GM23338 (cell line): ENCODE measurements around the gene TNFAIP3.

Source experiments
- CREB1 ChIP-seq: fragments of 250-450 bp; sonication (Bioruptor Pico); IDR thresholded peaks from 2 replicates; pipeline ENCODE4 v1.5.0; 2020; ENCODE audit warnings: low read depth, mild to moderate bottlenecking, moderate library complexity
- EZH2 ChIP-seq: fragments of 200-600 bp; sonication (generic); IDR thresholded peaks from one replicate; pipeline ENCODE4 v1.8.0; 2017; ENCODE audit warnings: antibody characterized with exemption, mild to moderate bottlenecking, low read depth; ENCODE audit not compliant: unreplicated experiment
- EZH2phosphoT487 ChIP-seq: fragments of 200-600 bp; sonication (generic); IDR thresholded peaks from one replicate; pipeline ENCODE4 v1.8.1; 2018; ENCODE audit warnings: antibody characterized with exemption; ENCODE audit not compliant: unreplicated experiment
- NANOG ChIP-seq: IDR thresholded peaks from 2 replicates; pipeline ENCODE4 v1.6.1; 2016; ENCODE audit warnings: antibody characterized with exemption, borderline replicate concordance
- POLR2AphosphoS5 ChIP-seq: IDR thresholded peaks from 2 replicates; pipeline ENCODE4 v1.6.1; 2016; ENCODE audit warnings: antibody characterized with exemption, low read depth
- ZNF114 ChIP-seq: fragments of 250-450 bp; sonication (Bioruptor Pico); IDR thresholded peaks from 2 replicates; pipeline ENCODE4 v1.5.0; 2020; ENCODE audit warnings: mild to moderate bottlenecking, moderate library complexity
- TF ChIP-seq, protein P1 (sequence below), 2 experiments: fragments of 200-600 bp in 1 of 2; sonication (generic) in 1 of 2; conservative IDR thresholded peaks; 2 replicates each; pipeline versions ENCODE4 v1.5.1 to v1.6.1; 2016 to 2017; ENCODE audit warnings: antibody characterized with exemption in 2 of 2, low read depth in 2 of 2, mild to moderate bottlenecking in 2 of 2, moderate library complexity in 1 of 2
- TF ChIP-seq, protein P2 (sequence below): IDR thresholded peaks from one replicate; pipeline ENCODE4 v1.6.1; 2018; ENCODE audit warnings: antibody characterized with exemption; ENCODE audit not compliant: unreplicated experiment

DNA sequence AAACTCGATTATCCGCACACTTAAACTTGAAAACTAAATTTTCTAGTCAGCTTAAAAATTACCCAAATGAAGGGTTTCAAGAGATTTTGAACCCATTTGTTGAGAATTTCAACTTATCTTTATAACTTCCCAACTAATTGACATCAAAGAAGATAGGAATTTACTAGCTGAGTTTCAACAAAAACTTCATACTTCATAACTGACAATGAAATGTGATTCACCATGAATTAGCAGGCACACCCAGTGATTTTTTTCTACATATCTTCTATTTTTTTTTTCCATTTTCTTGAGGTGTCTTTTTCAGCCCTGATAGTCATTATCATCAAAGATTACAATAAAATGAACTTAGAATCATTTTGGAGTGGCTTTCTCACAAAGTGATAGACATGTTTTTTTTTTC lies 26.7 kb downstream of the TNFAIP3 start:
- TF ChIP-seq, protein P1, sequence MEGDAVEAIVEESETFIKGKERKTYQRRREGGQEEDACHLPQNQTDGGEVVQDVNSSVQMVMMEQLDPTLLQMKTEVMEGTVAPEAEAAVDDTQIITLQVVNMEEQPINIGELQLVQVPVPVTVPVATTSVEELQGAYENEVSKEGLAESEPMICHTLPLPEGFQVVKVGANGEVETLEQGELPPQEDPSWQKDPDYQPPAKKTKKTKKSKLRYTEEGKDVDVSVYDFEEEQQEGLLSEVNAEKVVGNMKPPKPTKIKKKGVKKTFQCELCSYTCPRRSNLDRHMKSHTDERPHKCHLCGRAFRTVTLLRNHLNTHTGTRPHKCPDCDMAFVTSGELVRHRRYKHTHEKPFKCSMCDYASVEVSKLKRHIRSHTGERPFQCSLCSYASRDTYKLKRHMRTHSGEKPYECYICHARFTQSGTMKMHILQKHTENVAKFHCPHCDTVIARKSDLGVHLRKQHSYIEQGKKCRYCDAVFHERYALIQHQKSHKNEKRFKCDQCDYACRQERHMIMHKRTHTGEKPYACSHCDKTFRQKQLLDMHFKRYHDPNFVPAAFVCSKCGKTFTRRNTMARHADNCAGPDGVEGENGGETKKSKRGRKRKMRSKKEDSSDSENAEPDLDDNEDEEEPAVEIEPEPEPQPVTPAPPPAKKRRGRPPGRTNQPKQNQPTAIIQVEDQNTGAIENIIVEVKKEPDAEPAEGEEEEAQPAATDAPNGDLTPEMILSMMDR (conservative IDR thresholded peaks at IDR 0.05; ENCODE audit: low read depth in 2 of 2) = no peak
- no peak for TF ChIP-seq ZNF114 (CRISPR knock-in tag)
- TF ChIP-seq CREB1 (CRISPR knock-in tag) = no peak
- TF ChIP-seq EZH2 = no peak
- TF ChIP-seq POLR2AphosphoS5 = no peak
- TF ChIP-seq, protein P2, sequence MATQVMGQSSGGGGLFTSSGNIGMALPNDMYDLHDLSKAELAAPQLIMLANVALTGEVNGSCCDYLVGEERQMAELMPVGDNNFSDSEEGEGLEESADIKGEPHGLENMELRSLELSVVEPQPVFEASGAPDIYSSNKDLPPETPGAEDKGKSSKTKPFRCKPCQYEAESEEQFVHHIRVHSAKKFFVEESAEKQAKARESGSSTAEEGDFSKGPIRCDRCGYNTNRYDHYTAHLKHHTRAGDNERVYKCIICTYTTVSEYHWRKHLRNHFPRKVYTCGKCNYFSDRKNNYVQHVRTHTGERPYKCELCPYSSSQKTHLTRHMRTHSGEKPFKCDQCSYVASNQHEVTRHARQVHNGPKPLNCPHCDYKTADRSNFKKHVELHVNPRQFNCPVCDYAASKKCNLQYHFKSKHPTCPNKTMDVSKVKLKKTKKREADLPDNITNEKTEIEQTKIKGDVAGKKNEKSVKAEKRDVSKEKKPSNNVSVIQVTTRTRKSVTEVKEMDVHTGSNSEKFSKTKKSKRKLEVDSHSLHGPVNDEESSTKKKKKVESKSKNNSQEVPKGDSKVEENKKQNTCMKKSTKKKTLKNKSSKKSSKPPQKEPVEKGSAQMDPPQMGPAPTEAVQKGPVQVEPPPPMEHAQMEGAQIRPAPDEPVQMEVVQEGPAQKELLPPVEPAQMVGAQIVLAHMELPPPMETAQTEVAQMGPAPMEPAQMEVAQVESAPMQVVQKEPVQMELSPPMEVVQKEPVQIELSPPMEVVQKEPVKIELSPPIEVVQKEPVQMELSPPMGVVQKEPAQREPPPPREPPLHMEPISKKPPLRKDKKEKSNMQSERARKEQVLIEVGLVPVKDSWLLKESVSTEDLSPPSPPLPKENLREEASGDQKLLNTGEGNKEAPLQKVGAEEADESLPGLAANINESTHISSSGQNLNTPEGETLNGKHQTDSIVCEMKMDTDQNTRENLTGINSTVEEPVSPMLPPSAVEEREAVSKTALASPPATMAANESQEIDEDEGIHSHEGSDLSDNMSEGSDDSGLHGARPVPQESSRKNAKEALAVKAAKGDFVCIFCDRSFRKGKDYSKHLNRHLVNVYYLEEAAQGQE = no peak
- TF ChIP-seq EZH2phosphoT487 = no peak
- TF ChIP-seq NANOG = no peak
